Neural cell (in vitro differentiated cells): ENCODE data around the gene POLR2L. TPM values are rescaled to one million over a fixed set of nuclear protein-coding genes. Genes with fewer than 3 reads are reported as not detected.

Source experiments
- H2AFZ ChIP-seq: fragments of 200-600, 300-800 bp; sonication (generic), shearing (Covaris generic); 2 replicates; pipeline ENCODE4 v1.6.0; 2014; ENCODE audit warnings: low read depth, mild to moderate bottlenecking, antibody characterized with exemption, low read length, moderate library complexity
- H3F3A ChIP-seq: fragments of 200-600 bp; shearing (Covaris generic); 2 replicates; pipeline ENCODE4 v1.6.1; 2016; ENCODE audit warnings: mild to moderate bottlenecking, moderate library complexity, mixed read lengths, antibody characterized with exemption, low read length; ENCODE audit not compliant: insufficient read depth, poor library complexity, severe bottlenecking
- H3K27ac ChIP-seq: fragments of 200-600, 300-800 bp; sonication (generic), shearing (Covaris generic); 2 replicates; pipeline ENCODE4 v1.5.1; 2014; ENCODE audit warnings: mild to moderate bottlenecking, low read length, moderate library complexity
- H3K27me3 ChIP-seq: fragments of 300-800, 200-600 bp; sonication (generic), shearing (Covaris generic); 2 replicates; pipeline ENCODE4 v1.6.0; 2014; ENCODE audit warnings: mild to moderate bottlenecking, low read depth, low read length, moderate library complexity; ENCODE audit not compliant: insufficient read depth
- H3K36me3 ChIP-seq: fragments of 300-800, 200-600 bp; sonication (generic), shearing (Covaris generic); 2 replicates; pipeline ENCODE4 v1.5.1; 2014; ENCODE audit warnings: mild to moderate bottlenecking, antibody characterized with exemption, low read length, moderate library complexity; ENCODE audit not compliant: insufficient read depth
- H3K4me2 ChIP-seq: fragments of 300-800, 200-600 bp; sonication (generic), shearing (Covaris generic); 2 replicates; pipeline ENCODE4 v1.6.0; 2014; ENCODE audit warnings: mild to moderate bottlenecking, low read length
- H3K4me3 ChIP-seq: fragments of 300-800, 200-600 bp; sonication (generic), shearing (Covaris generic); 2 replicates; pipeline ENCODE4 v1.5.1; 2014; ENCODE audit warnings: mild to moderate bottlenecking, low read length, moderate library complexity
- H3K79me2 ChIP-seq: fragments of 200-600 bp; shearing (Covaris generic); replicated peaks from 2 replicates; pipeline ENCODE4 v1.6.0; 2014; ENCODE audit warnings: mild to moderate bottlenecking, low read length, moderate library complexity; ENCODE audit not compliant: insufficient read depth
- H3K9ac ChIP-seq: fragments of 300-800, 200-600 bp; sonication (generic), shearing (Covaris generic); 2 replicates; pipeline ENCODE4 v1.6.1; 2016; ENCODE audit warnings: mild to moderate bottlenecking, low read length, mixed read lengths
- H3K9me2 ChIP-seq: fragments of 200-600 bp; shearing (Covaris generic); 2 replicates; pipeline ENCODE4 v1.6.1; 2016; ENCODE audit warnings: mild to moderate bottlenecking, low read length, mixed read lengths; ENCODE audit not compliant: insufficient read depth
- H3K9me3 ChIP-seq: fragments of 200-600, 300-800 bp; sonication (generic), shearing (Covaris generic); 2 replicates; pipeline ENCODE4 v1.6.1; 2016; ENCODE audit warnings: mild to moderate bottlenecking, mixed run types, low read length, moderate library complexity, mixed read lengths
- H4K20me1 ChIP-seq: fragments of 200-600 bp; shearing (Covaris generic); 2 replicates; pipeline ENCODE4 v1.6.1; 2016; ENCODE audit warnings: mild to moderate bottlenecking, mixed run types; ENCODE audit not compliant: insufficient read depth
- EP300 ChIP-seq: fragments of 450-650 bp; conservative IDR thresholded peaks from 2 replicates; pipeline ENCODE4 v1.6.1; 2014; ENCODE audit warnings: antibody characterized with exemption, mild to moderate bottlenecking, moderate library complexity; ENCODE audit not compliant: poor library complexity, severe bottlenecking
- EZH2 ChIP-seq: fragments of 200-600, 300-800 bp; shearing (Covaris generic), sonication (generic); IDR thresholded peaks from 2 replicates; pipeline ENCODE4 v1.6.1; 2014; ENCODE audit warnings: antibody characterized with exemption, low read length, borderline replicate concordance, mild to moderate bottlenecking; ENCODE audit not compliant: insufficient read depth, poor library complexity, severe bottlenecking
- MXI1 ChIP-seq: fragments of 450-650 bp; conservative IDR thresholded peaks from 2 replicates; pipeline ENCODE4 v1.6.1; 2014; ENCODE audit warnings: antibody characterized with exemption, mild to moderate bottlenecking; ENCODE audit not compliant: poor library complexity, severe bottlenecking
- POLR2AphosphoS5 ChIP-seq: IDR thresholded peaks from 2 replicates; pipeline ENCODE4 v1.6.1; 2012
- RAD21 ChIP-seq: fragments of 450-650 bp; conservative IDR thresholded peaks from 2 replicates; pipeline ENCODE4 v1.6.1; 2014; ENCODE audit warnings: antibody characterized with exemption, mild to moderate bottlenecking, moderate library complexity
- SMC3 ChIP-seq: fragments of 450-650 bp; conservative IDR thresholded peaks from 2 replicates; pipeline ENCODE4 v1.6.1; 2014; ENCODE audit warnings: antibody characterized with exemption, mild to moderate bottlenecking, moderate library complexity; ENCODE audit not compliant: poor library complexity
- TAF1 ChIP-seq: IDR thresholded peaks from 2 replicates; pipeline ENCODE4 v1.6.1; 2012; ENCODE audit warnings: low read depth
- polyA plus RNA-seq: library from polyadenylated mRNA; depleted of rRNA; stranded (reverse); fragments of >200 nt; gene quantifications from 2 replicates; pipeline ENCODE4 v1.2.3, GENCODE V29; 2014
- TF ChIP-seq, protein P1 (sequence below): IDR thresholded peaks from 2 replicates; pipeline ENCODE4 v1.6.1; 2012; ENCODE audit warnings: borderline replicate concordance
- TF ChIP-seq, protein P2 (sequence below): fragments of 450-650 bp; IDR thresholded peaks from 2 replicates; pipeline ENCODE4 v1.5.1; 2014; ENCODE audit warnings: antibody characterized with exemption, mild to moderate bottlenecking, moderate library complexity; ENCODE audit not compliant: poor library complexity, severe bottlenecking

POLR2L gene
- polyA plus RNA-seq, 1 donor from 2014 or later: 62.3 TPM

DNA sequence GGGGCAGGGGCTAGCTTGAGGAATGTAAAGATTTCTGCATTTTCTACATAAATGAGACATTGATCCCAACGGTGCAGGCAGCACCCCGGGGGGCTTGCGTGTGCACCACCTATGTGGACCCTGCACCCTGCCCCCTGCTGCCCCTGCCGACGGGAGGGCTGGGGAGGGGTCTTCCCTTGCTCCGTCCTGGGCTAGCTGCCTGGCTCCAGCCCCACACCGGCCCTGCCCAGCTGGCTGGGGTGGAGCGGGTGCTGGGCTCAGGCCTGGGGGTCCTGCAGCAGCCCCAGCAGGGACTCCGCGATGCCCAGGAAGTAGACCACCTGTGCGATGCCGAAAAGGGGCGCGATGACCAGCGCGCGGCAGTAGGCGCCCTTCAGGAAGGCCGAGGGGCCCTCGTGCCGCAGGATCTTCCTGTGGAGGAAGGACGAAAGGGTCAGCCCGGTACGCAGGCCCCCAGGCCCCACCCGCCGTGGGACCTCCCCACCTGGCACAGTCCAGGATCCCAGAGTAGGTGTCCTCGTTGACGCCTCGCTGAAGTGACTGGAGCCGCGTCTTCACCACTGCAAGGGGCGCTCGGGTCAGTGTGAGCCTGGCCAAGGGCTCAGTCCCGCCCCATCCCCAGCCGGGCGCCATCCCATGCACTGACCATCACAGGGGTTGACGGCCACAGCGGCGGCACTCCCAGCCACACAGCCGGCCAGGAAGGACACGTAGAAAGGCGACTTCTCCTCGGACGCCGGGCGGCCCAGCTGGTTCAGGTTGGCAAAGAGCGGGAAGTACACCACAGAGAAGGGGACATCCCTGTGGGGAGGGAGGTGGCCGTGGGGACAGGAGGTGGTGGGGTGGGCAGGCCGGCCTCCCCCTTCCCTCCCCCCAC lies 50.4 kb downstream of the POLR2L start:
- H3K9me3 ChIP-seq: no peaks in the 10 kb centered on the region
- no peak overlapping the region for H3K4me3 ChIP-seq
- H3K27me3 ChIP-seq: no peaks in the 10 kb centered on the region
- H3K4me2 ChIP-seq: no peak overlapping the region
- H4K20me1 ChIP-seq: no peaks in the 10 kb centered on the region
- no peak overlapping the region for H2AFZ ChIP-seq
- no peak overlapping the region for H3K27ac ChIP-seq
- H3K36me3 ChIP-seq: no peaks in the 10 kb centered on the region
- H3K9me2 ChIP-seq: no peaks in the 10 kb centered on the region
- no peaks in the 10 kb centered on the region for H3F3A ChIP-seq
- H3K9ac ChIP-seq: no peak overlapping the region
- no peak for TF ChIP-seq RAD21
- no peak for TF ChIP-seq SMC3
- TF ChIP-seq, protein P1, sequence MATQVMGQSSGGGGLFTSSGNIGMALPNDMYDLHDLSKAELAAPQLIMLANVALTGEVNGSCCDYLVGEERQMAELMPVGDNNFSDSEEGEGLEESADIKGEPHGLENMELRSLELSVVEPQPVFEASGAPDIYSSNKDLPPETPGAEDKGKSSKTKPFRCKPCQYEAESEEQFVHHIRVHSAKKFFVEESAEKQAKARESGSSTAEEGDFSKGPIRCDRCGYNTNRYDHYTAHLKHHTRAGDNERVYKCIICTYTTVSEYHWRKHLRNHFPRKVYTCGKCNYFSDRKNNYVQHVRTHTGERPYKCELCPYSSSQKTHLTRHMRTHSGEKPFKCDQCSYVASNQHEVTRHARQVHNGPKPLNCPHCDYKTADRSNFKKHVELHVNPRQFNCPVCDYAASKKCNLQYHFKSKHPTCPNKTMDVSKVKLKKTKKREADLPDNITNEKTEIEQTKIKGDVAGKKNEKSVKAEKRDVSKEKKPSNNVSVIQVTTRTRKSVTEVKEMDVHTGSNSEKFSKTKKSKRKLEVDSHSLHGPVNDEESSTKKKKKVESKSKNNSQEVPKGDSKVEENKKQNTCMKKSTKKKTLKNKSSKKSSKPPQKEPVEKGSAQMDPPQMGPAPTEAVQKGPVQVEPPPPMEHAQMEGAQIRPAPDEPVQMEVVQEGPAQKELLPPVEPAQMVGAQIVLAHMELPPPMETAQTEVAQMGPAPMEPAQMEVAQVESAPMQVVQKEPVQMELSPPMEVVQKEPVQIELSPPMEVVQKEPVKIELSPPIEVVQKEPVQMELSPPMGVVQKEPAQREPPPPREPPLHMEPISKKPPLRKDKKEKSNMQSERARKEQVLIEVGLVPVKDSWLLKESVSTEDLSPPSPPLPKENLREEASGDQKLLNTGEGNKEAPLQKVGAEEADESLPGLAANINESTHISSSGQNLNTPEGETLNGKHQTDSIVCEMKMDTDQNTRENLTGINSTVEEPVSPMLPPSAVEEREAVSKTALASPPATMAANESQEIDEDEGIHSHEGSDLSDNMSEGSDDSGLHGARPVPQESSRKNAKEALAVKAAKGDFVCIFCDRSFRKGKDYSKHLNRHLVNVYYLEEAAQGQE: no peak
- TF ChIP-seq, protein P2, sequence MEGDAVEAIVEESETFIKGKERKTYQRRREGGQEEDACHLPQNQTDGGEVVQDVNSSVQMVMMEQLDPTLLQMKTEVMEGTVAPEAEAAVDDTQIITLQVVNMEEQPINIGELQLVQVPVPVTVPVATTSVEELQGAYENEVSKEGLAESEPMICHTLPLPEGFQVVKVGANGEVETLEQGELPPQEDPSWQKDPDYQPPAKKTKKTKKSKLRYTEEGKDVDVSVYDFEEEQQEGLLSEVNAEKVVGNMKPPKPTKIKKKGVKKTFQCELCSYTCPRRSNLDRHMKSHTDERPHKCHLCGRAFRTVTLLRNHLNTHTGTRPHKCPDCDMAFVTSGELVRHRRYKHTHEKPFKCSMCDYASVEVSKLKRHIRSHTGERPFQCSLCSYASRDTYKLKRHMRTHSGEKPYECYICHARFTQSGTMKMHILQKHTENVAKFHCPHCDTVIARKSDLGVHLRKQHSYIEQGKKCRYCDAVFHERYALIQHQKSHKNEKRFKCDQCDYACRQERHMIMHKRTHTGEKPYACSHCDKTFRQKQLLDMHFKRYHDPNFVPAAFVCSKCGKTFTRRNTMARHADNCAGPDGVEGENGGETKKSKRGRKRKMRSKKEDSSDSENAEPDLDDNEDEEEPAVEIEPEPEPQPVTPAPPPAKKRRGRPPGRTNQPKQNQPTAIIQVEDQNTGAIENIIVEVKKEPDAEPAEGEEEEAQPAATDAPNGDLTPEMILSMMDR: no peak
- TF ChIP-seq TAF1: no peak
- no peak for TF ChIP-seq MXI1
- no peak for TF ChIP-seq EP300
- no peak for TF ChIP-seq POLR2AphosphoS5
- no peak for TF ChIP-seq EZH2
- peaks cover 17% of the 10 kb centered on the region for H3K79me2 ChIP-seq

DNA sequence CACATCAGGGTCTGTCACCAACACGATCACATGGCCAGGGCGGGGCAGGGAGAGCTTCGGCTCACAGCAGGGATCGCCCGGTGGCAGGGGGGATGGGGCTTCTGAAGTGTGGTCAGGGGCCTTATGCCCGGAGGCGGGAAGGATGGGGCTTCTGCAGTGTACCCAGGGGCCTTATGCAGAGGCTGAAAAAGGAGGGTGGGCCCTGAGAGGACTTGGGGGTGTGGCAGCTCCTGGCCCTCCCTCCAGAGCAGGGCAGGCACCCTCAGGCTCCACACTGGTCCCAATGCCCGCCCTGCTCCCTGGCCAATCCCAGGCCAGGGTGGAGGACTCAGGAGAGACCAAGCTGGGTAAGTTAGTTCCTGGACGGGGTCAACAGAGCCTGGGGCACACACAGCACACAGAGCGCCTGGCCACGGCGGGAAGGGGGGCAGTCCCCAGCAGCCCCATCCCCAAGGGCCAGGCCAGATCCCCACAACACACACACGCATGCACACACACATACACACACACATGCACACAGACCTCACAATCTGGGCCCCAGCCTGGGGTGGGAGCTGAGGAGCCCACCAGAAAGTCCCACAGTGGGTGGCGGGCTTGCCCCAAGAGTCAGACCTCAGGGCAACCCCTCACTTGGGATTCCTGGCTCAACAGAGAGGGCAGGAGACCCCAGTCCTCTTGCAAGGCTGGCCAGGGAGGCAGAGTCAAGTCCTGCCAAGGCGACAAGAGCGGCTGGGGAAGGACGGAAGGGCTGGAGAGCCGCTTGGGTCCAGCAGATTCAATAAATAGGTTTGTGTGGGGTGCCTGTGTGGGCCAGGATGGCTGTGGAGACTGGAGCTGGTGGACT lies 51.4 kb downstream of the POLR2L start:
- no peaks in the 10 kb centered on the region for H3K36me3 ChIP-seq
- TF ChIP-seq SMC3: no peak
- TF ChIP-seq EZH2: no peak
- no peak overlapping the region for H3K27ac ChIP-seq

More for the DNA sequence above, 51.4 kb downstream of the POLR2L start:
- Histone ChIP-seq H2AFZ (no peak overlapping the region), H3K9me2 (no peaks in the 10 kb centered on the region), H3K4me2 (no peak overlapping the region), H3K9ac (no peak overlapping the region), H4K20me1 (no peaks in the 10 kb centered on the region), H3K79me2 (peaks cover 9% of the 10 kb centered on the region), H3K27me3 (no peaks in the 10 kb centered on the region), H3K4me3 (no peak overlapping the region), H3K9me3 (no peaks in the 10 kb centered on the region), H3F3A (no peaks in the 10 kb centered on the region)
